SU-DHL-6 (cell line): ENCODE data around the gene SEZ6L.

Source experiments
- H2AFZ ChIP-seq: fragments of 200-600 bp; sonication (generic); 2 replicates; pipeline ENCODE4 v1.6.1; 2014; ENCODE audit warnings: low read depth, mild to moderate bottlenecking, moderate library complexity, mixed read lengths, antibody characterized with exemption, low read length; ENCODE audit not compliant: severe bottlenecking
- H3F3A ChIP-seq: fragments of 200-600 bp; shearing (Covaris generic); 2 replicates; pipeline ENCODE4 v1.6.0; 2016; ENCODE audit warnings: antibody characterized with exemption, mild to moderate bottlenecking; ENCODE audit not compliant: insufficient read depth
- H3K27ac ChIP-seq: fragments of 200-600 bp; sonication (generic); 2 replicates; pipeline ENCODE4 v1.5.1; 2016; ENCODE audit warnings: low read depth, mild to moderate bottlenecking, low read length, moderate library complexity, mixed read lengths
- H3K27me3 ChIP-seq: fragments of 200-600 bp; sonication (generic), shearing (Covaris generic); 2 replicates; pipeline ENCODE4 v1.6.0; 2014; ENCODE audit warnings: mild to moderate bottlenecking, low read length
- H3K36me3 ChIP-seq: fragments of 200-600 bp; sonication (generic); 2 replicates; pipeline ENCODE4 v1.6.1; 2014; ENCODE audit warnings: mild to moderate bottlenecking, low read length, mixed read lengths
- H3K4me2 ChIP-seq: fragments of 300-600, 200-600 bp; shearing (Covaris generic), sonication (generic); 2 replicates; pipeline ENCODE4 v1.6.0; 2014; ENCODE audit warnings: low read length, low read depth, mild to moderate bottlenecking; ENCODE audit not compliant: poor library complexity, severe bottlenecking
- H3K4me3 ChIP-seq: fragments of 200-600 bp; sonication (generic); 2 replicates; pipeline ENCODE4 v1.5.1; 2014; ENCODE audit warnings: antibody characterized with exemption, low read length, mild to moderate bottlenecking, mixed read lengths; ENCODE audit not compliant: insufficient read depth, poor library complexity, severe bottlenecking
- H3K79me2 ChIP-seq: fragments of 200-600 bp; sonication (generic); 2 replicates; pipeline ENCODE4 v1.6.1; 2014; ENCODE audit warnings: mild to moderate bottlenecking, low read length, moderate library complexity; ENCODE audit not compliant: insufficient read depth
- H3K9ac ChIP-seq: fragments of 200-600 bp; sonication (generic); 2 replicates; pipeline ENCODE4 v1.7.0; 2014; ENCODE audit warnings: mild to moderate bottlenecking, low read length
- H3K9me2 ChIP-seq: fragments of 200-600 bp; sonication (generic); replicated peaks from 2 replicates; pipeline ENCODE4 v1.6.1; 2014; ENCODE audit warnings: low read length; ENCODE audit not compliant: insufficient read depth
- H3K9me3 ChIP-seq: fragments of 200-600 bp; sonication (generic); 2 replicates; pipeline ENCODE4 v1.6.1; 2014; ENCODE audit warnings: low read length, mixed read lengths; ENCODE audit not compliant: insufficient read depth
- H4K20me1 ChIP-seq: fragments of 200-600 bp; sonication (generic); 2 replicates; pipeline ENCODE4 v1.6.1; 2014; ENCODE audit warnings: low read depth, mild to moderate bottlenecking, antibody characterized with exemption, low read length, moderate library complexity, mixed read lengths
- EZH2phosphoT487 ChIP-seq: fragments of 200-600 bp; sonication (generic), shearing (Covaris generic); conservative IDR thresholded peaks from 2 replicates; pipeline ENCODE4 v1.6.1; 2018; ENCODE audit warnings: mild to moderate bottlenecking, antibody characterized with exemption, low read length, moderate library complexity, mixed read lengths
- TF ChIP-seq, protein P1 (sequence below): fragments of 200-600 bp; sonication (generic); IDR thresholded peaks from one replicate; pipeline ENCODE4 v1.5.1; 2017; ENCODE audit warnings: antibody characterized with exemption, mild to moderate bottlenecking, low read length, moderate library complexity; ENCODE audit not compliant: insufficient read depth, poor library complexity, severe bottlenecking

The SEZ6L gene

GRCh38 chr22:26164174-26164573 lies 5.1 kb upstream of the SEZ6L start:
- Histone ChIP-seq H3F3A (no peaks in the 10 kb centered on the region), H3K27me3 (no peaks in the 10 kb centered on the region), H3K9ac (no peak overlapping the region), H3K27ac (no peak overlapping the region), H3K36me3 (no peaks in the 10 kb centered on the region), H3K4me3 (no peak overlapping the region), H3K9me3 (no peaks in the 10 kb centered on the region), H4K20me1 (no peaks in the 10 kb centered on the region), H3K4me2 (no peak overlapping the region), H3K79me2 (no peaks in the 10 kb centered on the region), H3K9me2 (no peaks in the 10 kb centered on the region), H2AFZ (no peak overlapping the region)
- no peak for TF ChIP-seq EZH2phosphoT487
- TF ChIP-seq, protein P1, sequence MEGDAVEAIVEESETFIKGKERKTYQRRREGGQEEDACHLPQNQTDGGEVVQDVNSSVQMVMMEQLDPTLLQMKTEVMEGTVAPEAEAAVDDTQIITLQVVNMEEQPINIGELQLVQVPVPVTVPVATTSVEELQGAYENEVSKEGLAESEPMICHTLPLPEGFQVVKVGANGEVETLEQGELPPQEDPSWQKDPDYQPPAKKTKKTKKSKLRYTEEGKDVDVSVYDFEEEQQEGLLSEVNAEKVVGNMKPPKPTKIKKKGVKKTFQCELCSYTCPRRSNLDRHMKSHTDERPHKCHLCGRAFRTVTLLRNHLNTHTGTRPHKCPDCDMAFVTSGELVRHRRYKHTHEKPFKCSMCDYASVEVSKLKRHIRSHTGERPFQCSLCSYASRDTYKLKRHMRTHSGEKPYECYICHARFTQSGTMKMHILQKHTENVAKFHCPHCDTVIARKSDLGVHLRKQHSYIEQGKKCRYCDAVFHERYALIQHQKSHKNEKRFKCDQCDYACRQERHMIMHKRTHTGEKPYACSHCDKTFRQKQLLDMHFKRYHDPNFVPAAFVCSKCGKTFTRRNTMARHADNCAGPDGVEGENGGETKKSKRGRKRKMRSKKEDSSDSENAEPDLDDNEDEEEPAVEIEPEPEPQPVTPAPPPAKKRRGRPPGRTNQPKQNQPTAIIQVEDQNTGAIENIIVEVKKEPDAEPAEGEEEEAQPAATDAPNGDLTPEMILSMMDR: no peak

GRCh38 chr22:26168330-26168851 lies 871 bp upstream of the SEZ6L start:
- Histone ChIP-seq H4K20me1 (no peaks in the 10 kb centered on the region), H3K9ac (no peak overlapping the region), H3K4me2 (no peak overlapping the region), H3F3A (no peaks in the 10 kb centered on the region), H3K27ac (no peak overlapping the region), H3K4me3 (no peak overlapping the region), H3K36me3 (no peaks in the 10 kb centered on the region), H3K9me3 (no peaks in the 10 kb centered on the region), H3K9me2 (no peaks in the 10 kb centered on the region), H3K27me3 (no peaks in the 10 kb centered on the region), H2AFZ (no peak overlapping the region), H3K79me2 (no peaks in the 10 kb centered on the region)
- no peak for TF ChIP-seq EZH2phosphoT487
- TF ChIP-seq, protein P1: no peak

GRCh38 chr22:26168939-26169314 lies 335 bp upstream of the SEZ6L start:
- no peak overlapping the region for H3K9ac ChIP-seq
- no peaks in the 10 kb centered on the region for H3K9me3 ChIP-seq
- no peaks in the 10 kb centered on the region for H3K9me2 ChIP-seq
- H3K79me2 ChIP-seq: no peaks in the 10 kb centered on the region
- no peak for TF ChIP-seq EZH2phosphoT487
- TF ChIP-seq, protein P1: no peak
- no peak overlapping the region for H2AFZ ChIP-seq
- no peaks in the 10 kb centered on the region for H3F3A ChIP-seq
- no peaks in the 10 kb centered on the region for H3K27me3 ChIP-seq
- H3K4me2 ChIP-seq: no peak overlapping the region
- no peaks in the 10 kb centered on the region for H3K36me3 ChIP-seq
- H3K27ac ChIP-seq: no peak overlapping the region
- no peaks in the 10 kb centered on the region for H4K20me1 ChIP-seq
- no peak overlapping the region for H3K4me3 ChIP-seq
